Stimulated activated CD4-positive, alpha-beta T cell treated with anti-CD3 and anti-CD28 coated beads, Interleukin-4, amount 100 ng/mL, for 24 hours (primary cell): ENCODE measurements around the gene GNAS-AS1.

Source experiments
- DNase-seq: peaks from one replicate; pipeline ENCODE4 v3.0.0-alpha.2; 2020

The GNAS-AS1 gene

GRCh38 chr20:58884966-58885365 lies 34.3 kb upstream of the GNAS-AS1 start:
- DNase-seq: no peak

GRCh38 chr20:58883241-58883691 lies 32.6 kb upstream of the GNAS-AS1 start:
- no peak for DNase-seq

- no peak for DNase-seq
Observed at GRCh38 chr20:58882704-58883089, 32.0 kb upstream of the GNAS-AS1 start.

GRCh38 chr20:58880994-58881752 lies 30.5 kb upstream of the GNAS-AS1 start:
- no peak for DNase-seq

- no peak for DNase-seq
Observed at GRCh38 chr20:58880441-58880840, 29.7 kb upstream of the GNAS-AS1 start.

- DNase-seq: no peak
Observed at GRCh38 chr20:58878399-58878798, 27.7 kb upstream of the GNAS-AS1 start.

GRCh38 chr20:58877976-58878360 lies 27.3 kb upstream of the GNAS-AS1 start:
- no peak for DNase-seq

GRCh38 chr20:58877050-58877975 lies 26.6 kb upstream of the GNAS-AS1 start:
- DNase-seq: no peak

GRCh38 chr20:58876437-58876836 lies 25.7 kb upstream of the GNAS-AS1 start:
- no peak for DNase-seq

GRCh38 chr20:58875541-58876134 lies 24.9 kb upstream of the GNAS-AS1 start:
- no peak for DNase-seq

GRCh38 chr20:58875111-58875510 lies 24.4 kb upstream of the GNAS-AS1 start:
- DNase-seq: no peak

GRCh38 chr20:58874469-58874868 lies 23.8 kb upstream of the GNAS-AS1 start:
- DNase-seq: no peak

- DNase-seq: no peak
Observed at GRCh38 chr20:58871533-58872102, 20.9 kb upstream of the GNAS-AS1 start.

- peak; percentile 63 for DNase-seq
Observed at GRCh38 chr20:58870293-58871014, 19.8 kb upstream of the GNAS-AS1 start.

GRCh38 chr20:58869662-58870227 lies 19.0 kb upstream of the GNAS-AS1 start:
- DNase-seq: no peak

GRCh38 chr20:58868795-58869194 lies 18.1 kb upstream of the GNAS-AS1 start:
- DNase-seq: no peak

- DNase-seq: no peak
Observed at GRCh38 chr20:58867211-58867610, 16.5 kb upstream of the GNAS-AS1 start.

GRCh38 chr20:58865843-58866242 lies 15.1 kb upstream of the GNAS-AS1 start:
- no peak for DNase-seq

GRCh38 chr20:58864346-58864745 lies 13.6 kb upstream of the GNAS-AS1 start:
- DNase-seq: no peak

- DNase-seq: no peak
Observed at GRCh38 chr20:58863044-58863790, 12.5 kb upstream of the GNAS-AS1 start.
